Measurements from ENCODE around the gene RAB39B. TPM values are rescaled to one million over a fixed set of nuclear protein-coding genes. Genes with fewer than 3 reads are reported as not detected.

RAB39B gene
- total RNA-seq, 1 donor from 2014 or later = 2.6 TPM

DNA sequence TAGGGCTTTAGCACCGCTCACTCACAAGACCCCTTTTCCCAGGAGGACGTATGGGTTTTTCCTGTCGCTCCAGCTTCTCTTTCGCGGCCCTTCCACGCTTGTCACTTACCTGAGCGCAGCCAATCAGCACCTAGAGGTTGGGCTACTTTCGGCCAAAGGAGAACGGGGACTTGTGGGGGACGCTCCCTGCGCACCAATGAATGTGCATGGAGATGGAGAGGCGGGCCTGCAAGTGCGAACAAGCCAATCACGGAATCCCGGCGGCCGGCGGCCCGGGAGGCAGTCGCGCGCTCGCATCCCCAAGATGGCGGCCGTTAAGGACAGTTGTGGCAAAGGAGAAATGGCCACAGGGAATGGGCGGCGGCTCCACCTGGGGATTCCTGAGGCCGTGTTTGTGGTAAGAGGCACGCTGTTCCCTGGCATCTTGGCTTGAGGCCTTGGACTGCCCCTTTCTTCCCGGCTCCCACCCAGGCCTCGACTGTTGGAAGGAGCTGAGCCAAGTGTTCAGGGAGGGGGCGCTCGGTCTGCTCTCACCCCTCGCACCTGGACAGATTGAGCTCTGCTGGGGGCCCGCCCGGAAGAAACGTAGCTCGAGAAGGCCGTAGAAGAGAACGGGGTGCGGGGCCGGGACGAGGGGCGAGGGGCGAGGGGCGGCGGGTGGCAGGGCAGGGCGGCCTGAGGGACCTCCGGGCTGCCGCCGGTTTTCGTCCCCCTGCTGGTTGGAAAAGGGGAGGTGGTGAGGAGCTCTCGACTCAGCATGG is 47.9 kb downstream of the RAB39B start, which contains the start of gene VBP1:
Gene VBP1 (plus strand): TSS at position 282 of the 761 bp plus-strand sequence. CDS start 23 bp downstream, at position 305.
- Mint-ChIP-seq H3K27ac (ENCODE audit: unreplicated experiment) (peak within 1 kb of the TSS; percentile 77), H3K27me3 (ENCODE audit: unreplicated experiment) (no peaks in the 10 kb centered on the region), H3K4me3 (ENCODE audit: unreplicated experiment) (peak within 1 kb of the TSS; percentile 79), H3K9me3 (ENCODE audit: unreplicated experiment) (peaks cover 7% of the 10 kb centered on the region), H3K36me3 (ENCODE audit: unreplicated experiment) (no peaks in the 10 kb centered on the region), H3K4me1 (ENCODE audit: unreplicated experiment) (peaks cover 17% of the 10 kb centered on the region)
- TF ChIP-seq, protein P1, sequence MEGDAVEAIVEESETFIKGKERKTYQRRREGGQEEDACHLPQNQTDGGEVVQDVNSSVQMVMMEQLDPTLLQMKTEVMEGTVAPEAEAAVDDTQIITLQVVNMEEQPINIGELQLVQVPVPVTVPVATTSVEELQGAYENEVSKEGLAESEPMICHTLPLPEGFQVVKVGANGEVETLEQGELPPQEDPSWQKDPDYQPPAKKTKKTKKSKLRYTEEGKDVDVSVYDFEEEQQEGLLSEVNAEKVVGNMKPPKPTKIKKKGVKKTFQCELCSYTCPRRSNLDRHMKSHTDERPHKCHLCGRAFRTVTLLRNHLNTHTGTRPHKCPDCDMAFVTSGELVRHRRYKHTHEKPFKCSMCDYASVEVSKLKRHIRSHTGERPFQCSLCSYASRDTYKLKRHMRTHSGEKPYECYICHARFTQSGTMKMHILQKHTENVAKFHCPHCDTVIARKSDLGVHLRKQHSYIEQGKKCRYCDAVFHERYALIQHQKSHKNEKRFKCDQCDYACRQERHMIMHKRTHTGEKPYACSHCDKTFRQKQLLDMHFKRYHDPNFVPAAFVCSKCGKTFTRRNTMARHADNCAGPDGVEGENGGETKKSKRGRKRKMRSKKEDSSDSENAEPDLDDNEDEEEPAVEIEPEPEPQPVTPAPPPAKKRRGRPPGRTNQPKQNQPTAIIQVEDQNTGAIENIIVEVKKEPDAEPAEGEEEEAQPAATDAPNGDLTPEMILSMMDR (IDR thresholded peaks at IDR 0.05) = peak; percentile 64
- DNase-seq (ENCODE audit: extremely low spot score, unreplicated experiment) = peak; percentile 96

DNA sequence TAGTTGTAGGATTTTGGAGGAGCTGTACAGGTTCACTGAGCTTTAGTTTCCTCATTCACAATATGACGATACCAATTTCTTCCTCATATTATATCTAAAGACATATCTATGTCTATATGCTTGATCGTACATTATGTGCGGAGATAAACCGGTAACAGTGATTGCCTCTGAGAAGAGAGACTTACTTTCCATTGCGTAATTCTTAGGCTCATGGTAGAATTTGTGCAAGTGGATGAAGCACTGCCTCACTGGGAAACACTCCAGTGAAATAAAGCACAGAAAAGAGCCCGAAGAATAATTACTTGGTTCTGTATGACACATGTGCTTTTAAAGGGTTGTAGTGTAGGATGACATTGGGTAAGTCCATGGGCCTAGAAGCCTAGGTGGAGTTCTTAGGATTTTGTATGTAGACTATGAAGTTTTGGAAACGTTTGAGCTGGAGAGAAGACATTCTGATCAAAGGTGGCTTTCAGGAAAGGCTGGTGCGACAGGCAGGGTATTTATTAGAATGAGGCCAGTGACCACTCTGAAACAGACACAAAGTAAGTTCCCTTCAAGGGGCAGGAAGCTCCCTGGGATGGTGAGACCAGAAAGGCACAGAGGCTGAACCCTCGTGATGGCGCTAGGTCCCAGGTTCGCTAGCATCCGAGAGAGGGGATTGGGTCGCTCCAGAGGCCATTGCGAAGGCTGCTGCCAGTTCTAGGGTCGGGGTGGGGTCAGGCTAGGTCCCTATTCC is 48.7 kb downstream of the RAB39B start:
- peak overlapping the region; percentile 77 for H3K27ac Mint-ChIP-seq (ENCODE audit: unreplicated experiment)
- peaks cover 17% of the 10 kb centered on the region for H3K4me1 Mint-ChIP-seq (ENCODE audit: unreplicated experiment)
- DNase-seq (ENCODE audit: extremely low spot score, unreplicated experiment) = no peak
- peaks cover 7% of the 10 kb centered on the region for H3K9me3 Mint-ChIP-seq (ENCODE audit: unreplicated experiment)
- no peaks in the 10 kb centered on the region for H3K36me3 Mint-ChIP-seq (ENCODE audit: unreplicated experiment)
- no peaks in the 10 kb centered on the region for H3K27me3 Mint-ChIP-seq (ENCODE audit: unreplicated experiment)
- TF ChIP-seq, protein P1 (IDR thresholded peaks at IDR 0.05) = no peak
- H3K4me3 Mint-ChIP-seq (ENCODE audit: unreplicated experiment) = peak overlapping the region; percentile 79

DNA sequence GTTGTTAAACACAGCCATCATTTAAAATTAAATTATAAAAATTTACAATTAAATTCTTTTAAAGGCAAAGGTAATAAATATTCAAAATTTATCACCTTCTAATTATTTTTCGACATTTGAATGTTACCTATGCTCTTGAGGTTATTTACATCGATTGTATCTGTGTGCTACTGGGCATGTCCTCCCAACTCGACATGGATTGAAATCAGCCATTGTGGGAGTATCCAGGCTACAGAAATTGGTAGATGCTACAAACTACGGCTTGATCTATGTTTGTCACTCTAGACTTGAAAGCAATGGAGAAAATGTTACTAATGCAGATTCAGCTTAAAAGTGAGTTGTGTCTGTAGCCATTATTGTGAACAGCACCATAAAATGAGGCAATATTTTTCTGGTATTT is 50.6 kb downstream of the RAB39B start:
- no peak overlapping the region for H3K27ac Mint-ChIP-seq (ENCODE audit: unreplicated experiment)
- TF ChIP-seq, protein P1 (IDR thresholded peaks at IDR 0.05) = no peak
- no peaks in the 10 kb centered on the region for H3K27me3 Mint-ChIP-seq (ENCODE audit: unreplicated experiment)
- H3K36me3 Mint-ChIP-seq (ENCODE audit: unreplicated experiment) = no peaks in the 10 kb centered on the region
- no peak overlapping the region for H3K4me3 Mint-ChIP-seq (ENCODE audit: unreplicated experiment)
- peaks cover 7% of the 10 kb centered on the region for H3K9me3 Mint-ChIP-seq (ENCODE audit: unreplicated experiment)
- H3K4me1 Mint-ChIP-seq (ENCODE audit: unreplicated experiment) = peaks cover 14% of the 10 kb centered on the region
- no peak for DNase-seq (ENCODE audit: extremely low spot score, unreplicated experiment)

DNA sequence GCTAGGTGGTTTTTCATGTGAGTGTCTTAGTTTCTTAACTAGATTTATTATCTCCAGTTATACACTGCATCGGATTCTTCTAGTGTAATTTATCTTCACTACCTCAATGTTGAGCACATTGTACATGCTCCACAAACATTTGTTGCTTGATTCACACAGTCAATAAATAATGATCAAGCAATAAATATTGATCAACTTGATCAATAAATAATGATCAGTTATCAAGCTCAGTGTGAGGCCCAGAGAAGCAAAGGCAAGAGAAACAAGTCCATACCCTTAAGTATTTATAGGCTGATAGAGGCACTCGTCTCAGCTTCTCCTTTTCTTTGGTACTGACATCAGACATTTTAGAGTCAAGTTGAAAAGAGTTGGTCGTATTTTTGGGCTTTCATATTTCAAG is 53.1 kb downstream of the RAB39B start:
- H3K9me3 Mint-ChIP-seq (ENCODE audit: unreplicated experiment) = peaks cover 13% of the 10 kb centered on the region
- no peaks in the 10 kb centered on the region for H3K27me3 Mint-ChIP-seq (ENCODE audit: unreplicated experiment)
- DNase-seq (ENCODE audit: extremely low spot score, unreplicated experiment) = no peak
- TF ChIP-seq, protein P1 (IDR thresholded peaks at IDR 0.05) = no peak
- H3K36me3 Mint-ChIP-seq (ENCODE audit: unreplicated experiment) = no peaks in the 10 kb centered on the region
- no peak overlapping the region for H3K4me3 Mint-ChIP-seq (ENCODE audit: unreplicated experiment)
- H3K4me1 Mint-ChIP-seq (ENCODE audit: unreplicated experiment) = peaks cover 3% of the 10 kb centered on the region
- H3K27ac Mint-ChIP-seq (ENCODE audit: unreplicated experiment) = no peak overlapping the region

Other genes with a start within 250 kb of the RAB39B start
- gene F8, start 241.8 kb downstream of the RAB39B start, total RNA-seq = 1.9 and 2.2 TPM in 2 replicates
- gene FUNDC2, start 237.6 kb downstream of the RAB39B start, total RNA-seq = 58.6 and 65.1 TPM in 2 replicates
- 6.9 and 10.6 TPM in 2 replicates for gene CMC4, start 193.4 kb downstream of the RAB39B start, total RNA-seq
- gene MTCP1, start 193.4 kb downstream of the RAB39B start, total RNA-seq = 17.8 and 24.4 TPM in 2 replicates
- 12.4 and 15.3 TPM in 2 replicates for gene BRCC3, start 193.0 kb downstream of the RAB39B start, total RNA-seq
- gene VBP1, start 48.0 kb downstream of the RAB39B start, total RNA-seq = 34.8 and 41.2 TPM in 2 replicates
- 0.44 and 0.99 TPM in 2 replicates for gene CLIC2, start 70.1 kb upstream of the RAB39B start, total RNA-seq
- not detected in 2 replicates for gene F8A2, start 117.6 kb upstream of the RAB39B start, total RNA-seq
- 4.0 and 5.6 TPM in 2 replicates for gene F8A3, start 194.1 kb upstream of the RAB39B start, total RNA-seq